SK-N-SH treated with all-trans-retinoic acid at 6 μM for 48 hours (cell line): ENCODE measurements around the gene MIOX.

Experiments used
- ATAC-seq: fragments of 200-7000 bp; cut with Tn5 transposase; 3 replicates; pipeline ENCODE4 v1.9.1; 2020; ENCODE audit warnings: mild to moderate bottlenecking, moderate library complexity
- ARNTL ChIP-seq: fragments of 450-650 bp; formaldehyde crosslinking; IDR thresholded peaks from 2 replicates; pipeline ENCODE4 v1.5.0; 2020; ENCODE audit warnings: low read depth, mild to moderate bottlenecking, moderate library complexity, borderline replicate concordance
- BACH2 ChIP-seq: fragments of 250-450 bp; sonication (Bioruptor Pico); IDR thresholded peaks from 2 replicates; pipeline ENCODE4 v1.9.0; 2021; ENCODE audit warnings: mild to moderate bottlenecking, borderline replicate concordance
- CSDC2 ChIP-seq: fragments of 250-450 bp; sonication (Bioruptor Pico); IDR thresholded peaks from 2 replicates; pipeline ENCODE4 v1.5.0; 2020; ENCODE audit warnings: mild to moderate bottlenecking, moderate library complexity
- ESRRG ChIP-seq: fragments of 250-450 bp; sonication (Bioruptor Pico); IDR thresholded peaks from 2 replicates; pipeline ENCODE4 v1.6.1; 2021; ENCODE audit warnings: mild to moderate bottlenecking
- GLIS3 ChIP-seq: fragments of 250-450 bp; sonication (Bioruptor Pico); IDR thresholded peaks from 2 replicates; pipeline ENCODE4 v1.5.0; 2020; ENCODE audit warnings: mild to moderate bottlenecking, moderate library complexity
- ISL1 ChIP-seq: fragments of 250-450 bp; sonication (Bioruptor Pico); IDR thresholded peaks from 2 replicates; pipeline ENCODE4 v2.1.2; 2022; ENCODE audit warnings: mild to moderate bottlenecking, moderate library complexity
- PPARA ChIP-seq: fragments of 250-450 bp; sonication (Bioruptor Pico); IDR thresholded peaks from 2 replicates; pipeline ENCODE4 v1.5.0; 2020; ENCODE audit warnings: mild to moderate bottlenecking, borderline replicate concordance
- RARB ChIP-seq: fragments of 250-450 bp; sonication (Bioruptor Pico); IDR thresholded peaks from 2 replicates; pipeline ENCODE4 v1.8.0; 2021; ENCODE audit warnings: mild to moderate bottlenecking, moderate library complexity
- SNAI2 ChIP-seq: fragments of 250-450 bp; sonication (Bioruptor Pico); IDR thresholded peaks from 2 replicates; pipeline ENCODE4 v1.5.0; 2020; ENCODE audit warnings: mild to moderate bottlenecking, moderate library complexity
- TCF4 ChIP-seq: fragments of 250-450 bp; sonication (Bioruptor Pico); IDR thresholded peaks from 2 replicates; pipeline ENCODE4 v1.8.0; 2021; ENCODE audit warnings: mild to moderate bottlenecking, moderate library complexity, borderline replicate concordance
- TOX ChIP-seq: fragments of 250-450 bp; sonication (Bioruptor Pico); IDR thresholded peaks from 2 replicates; pipeline ENCODE4 v1.8.0; 2021; ENCODE audit warnings: mild to moderate bottlenecking, moderate library complexity, borderline replicate concordance
- ZC3H10 ChIP-seq: fragments of 250-450 bp; sonication (Bioruptor Pico); IDR thresholded peaks from 2 replicates; pipeline ENCODE4 v1.5.1; 2021; ENCODE audit warnings: mild to moderate bottlenecking, moderate library complexity
- ZFP3 ChIP-seq: fragments of 250-450 bp; sonication (Bioruptor Pico); IDR thresholded peaks from 2 replicates; pipeline ENCODE4 v1.5.0; 2020; ENCODE audit warnings: mild to moderate bottlenecking, moderate library complexity
- ZFP30 ChIP-seq: fragments of 450-650 bp; formaldehyde crosslinking; IDR thresholded peaks from 2 replicates; pipeline ENCODE4 v1.5.0; 2022; ENCODE audit warnings: mild to moderate bottlenecking, moderate library complexity
- ZNF565 ChIP-seq: fragments of 450-650 bp; formaldehyde crosslinking; conservative IDR thresholded peaks from 2 replicates; pipeline ENCODE4 v1.5.0; 2020; ENCODE audit warnings: low read depth, mild to moderate bottlenecking, moderate library complexity
- ZNF70 ChIP-seq: fragments of 450-650 bp; formaldehyde crosslinking; IDR thresholded peaks from 2 replicates; pipeline ENCODE4 v1.5.0; 2020; ENCODE audit warnings: mild to moderate bottlenecking, moderate library complexity
- TF ChIP-seq, protein P1 (sequence below): fragments of 250-450 bp; sonication (Bioruptor Pico); IDR thresholded peaks from 2 replicates; pipeline ENCODE4 v1.8.0; 2020; ENCODE audit warnings: mild to moderate bottlenecking, moderate library complexity, borderline replicate concordance
- TF ChIP-seq, protein P2 (sequence below): fragments of 250-450 bp; sonication (Bioruptor Pico); IDR thresholded peaks from 2 replicates; pipeline ENCODE4 v1.5.1; 2021; ENCODE audit warnings: mild to moderate bottlenecking, moderate library complexity
- TF ChIP-seq, protein P3 (sequence below): fragments of 250-450 bp; sonication (Bioruptor Pico); IDR thresholded peaks from 2 replicates; pipeline ENCODE4 v1.8.0; 2021; ENCODE audit warnings: low read depth, mild to moderate bottlenecking, moderate library complexity, borderline replicate concordance
- TF ChIP-seq, protein P4 (sequence below): fragments of 250-450 bp; sonication (Bioruptor Pico); IDR thresholded peaks from 2 replicates; pipeline ENCODE4 v1.5.0; 2020; ENCODE audit warnings: mild to moderate bottlenecking, moderate library complexity
- TF ChIP-seq, protein P5 (sequence below): fragments of 250-450 bp; sonication (Bioruptor Pico); IDR thresholded peaks from 2 replicates; pipeline ENCODE4 v1.5.1; 2020; ENCODE audit warnings: low read depth, mild to moderate bottlenecking, moderate library complexity

Gene MIOX

DNA sequence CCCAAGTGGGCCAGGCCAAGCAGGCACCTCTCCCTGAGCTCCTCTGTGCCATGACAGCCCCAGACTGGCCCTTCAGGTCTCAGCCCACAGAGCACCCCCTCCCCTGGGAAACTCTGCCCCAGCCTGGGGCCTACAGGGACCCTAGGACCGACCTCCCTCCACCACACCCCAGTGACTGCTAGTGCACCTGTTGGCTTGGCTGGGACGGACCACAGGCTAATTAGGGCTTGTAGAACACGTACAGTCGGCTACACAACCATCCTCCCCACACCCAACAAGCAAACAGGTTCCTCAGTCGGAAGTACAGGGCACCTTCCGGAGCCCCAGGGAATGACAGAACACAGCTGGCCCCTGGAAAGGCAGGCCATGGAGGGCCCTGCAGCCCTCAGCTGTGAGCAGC is 16.2 kb upstream of the MIOX start:
- ATAC-seq = no peak
- TF ChIP-seq ZC3H10 (CRISPR knock-in tag) (no peak), ISL1 (no peak), BACH2 (CRISPR knock-in tag) (no peak), ESRRG (CRISPR knock-in tag) (no peak), CSDC2 (CRISPR knock-in tag) (no peak), TOX (CRISPR knock-in tag) (no peak), ZFP3 (CRISPR knock-in tag) (no peak), TCF4 (CRISPR knock-in tag) (no peak), ZNF70 (no peak)
- TF ChIP-seq, protein P1, sequence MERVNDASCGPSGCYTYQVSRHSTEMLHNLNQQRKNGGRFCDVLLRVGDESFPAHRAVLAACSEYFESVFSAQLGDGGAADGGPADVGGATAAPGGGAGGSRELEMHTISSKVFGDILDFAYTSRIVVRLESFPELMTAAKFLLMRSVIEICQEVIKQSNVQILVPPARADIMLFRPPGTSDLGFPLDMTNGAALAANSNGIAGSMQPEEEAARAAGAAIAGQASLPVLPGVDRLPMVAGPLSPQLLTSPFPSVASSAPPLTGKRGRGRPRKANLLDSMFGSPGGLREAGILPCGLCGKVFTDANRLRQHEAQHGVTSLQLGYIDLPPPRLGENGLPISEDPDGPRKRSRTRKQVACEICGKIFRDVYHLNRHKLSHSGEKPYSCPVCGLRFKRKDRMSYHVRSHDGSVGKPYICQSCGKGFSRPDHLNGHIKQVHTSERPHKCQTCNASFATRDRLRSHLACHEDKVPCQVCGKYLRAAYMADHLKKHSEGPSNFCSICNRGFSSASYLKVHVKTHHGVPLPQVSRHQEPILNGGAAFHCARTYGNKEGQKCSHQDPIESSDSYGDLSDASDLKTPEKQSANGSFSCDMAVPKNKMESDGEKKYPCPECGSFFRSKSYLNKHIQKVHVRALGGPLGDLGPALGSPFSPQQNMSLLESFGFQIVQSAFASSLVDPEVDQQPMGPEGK (CRISPR knock-in tag) = no peak
- TF ChIP-seq, protein P2, sequence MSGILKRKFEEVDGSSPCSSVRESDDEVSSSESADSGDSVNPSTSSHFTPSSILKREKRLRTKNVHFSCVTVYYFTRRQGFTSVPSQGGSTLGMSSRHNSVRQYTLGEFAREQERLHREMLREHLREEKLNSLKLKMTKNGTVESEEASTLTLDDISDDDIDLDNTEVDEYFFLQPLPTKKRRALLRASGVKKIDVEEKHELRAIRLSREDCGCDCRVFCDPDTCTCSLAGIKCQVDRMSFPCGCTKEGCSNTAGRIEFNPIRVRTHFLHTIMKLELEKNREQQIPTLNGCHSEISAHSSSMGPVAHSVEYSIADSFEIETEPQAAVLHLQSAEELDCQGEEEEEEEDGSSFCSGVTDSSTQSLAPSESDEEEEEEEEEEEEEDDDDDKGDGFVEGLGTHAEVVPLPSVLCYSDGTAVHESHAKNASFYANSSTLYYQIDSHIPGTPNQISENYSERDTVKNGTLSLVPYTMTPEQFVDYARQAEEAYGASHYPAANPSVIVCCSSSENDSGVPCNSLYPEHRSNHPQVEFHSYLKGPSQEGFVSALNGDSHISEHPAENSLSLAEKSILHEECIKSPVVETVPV = no peak

DNA sequence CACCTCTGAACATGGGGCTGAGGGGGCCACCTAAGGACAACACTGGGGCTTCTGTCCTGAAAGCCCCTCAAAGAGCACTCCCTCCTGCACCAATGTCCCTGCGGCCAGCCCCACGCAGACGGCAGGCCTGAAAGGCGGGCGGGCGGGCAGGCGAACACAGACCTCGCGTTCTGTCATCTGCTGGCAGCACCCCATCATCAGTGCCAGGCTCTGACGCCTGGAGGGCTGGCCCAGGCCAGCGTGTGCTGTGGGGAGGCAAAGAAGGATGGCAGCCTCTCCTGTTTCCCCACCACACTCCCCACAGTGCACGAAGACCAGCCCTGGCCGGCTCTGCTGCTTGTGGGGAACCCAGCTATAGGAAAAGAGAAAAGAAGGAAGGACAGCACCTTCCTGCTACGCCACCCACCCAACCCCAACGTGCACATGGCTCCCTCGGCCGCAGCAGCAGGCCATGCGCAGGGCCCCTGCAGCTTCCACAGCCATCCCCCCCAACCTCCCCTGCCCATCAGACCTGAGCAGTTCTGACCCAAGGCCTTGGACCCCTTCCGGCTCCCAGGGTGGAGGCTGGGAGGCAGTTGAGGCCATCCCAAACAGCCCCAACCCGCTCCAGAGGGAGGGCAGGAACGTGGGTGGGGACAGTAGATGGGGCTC is 15.3 kb upstream of the MIOX start:
- no peak for ATAC-seq
- TF ChIP-seq TCF4 (CRISPR knock-in tag) (no peak), GLIS3 (no peak), ZC3H10 (CRISPR knock-in tag) (no peak), ZFP30 (no peak), SNAI2 (no peak), ARNTL (CRISPR knock-in tag) (no peak), ZNF565 (CRISPR knock-in tag) (no peak), CSDC2 (CRISPR knock-in tag) (no peak), TOX (CRISPR knock-in tag) (no peak), RARB (CRISPR knock-in tag) (no peak)
- TF ChIP-seq, protein P3, sequence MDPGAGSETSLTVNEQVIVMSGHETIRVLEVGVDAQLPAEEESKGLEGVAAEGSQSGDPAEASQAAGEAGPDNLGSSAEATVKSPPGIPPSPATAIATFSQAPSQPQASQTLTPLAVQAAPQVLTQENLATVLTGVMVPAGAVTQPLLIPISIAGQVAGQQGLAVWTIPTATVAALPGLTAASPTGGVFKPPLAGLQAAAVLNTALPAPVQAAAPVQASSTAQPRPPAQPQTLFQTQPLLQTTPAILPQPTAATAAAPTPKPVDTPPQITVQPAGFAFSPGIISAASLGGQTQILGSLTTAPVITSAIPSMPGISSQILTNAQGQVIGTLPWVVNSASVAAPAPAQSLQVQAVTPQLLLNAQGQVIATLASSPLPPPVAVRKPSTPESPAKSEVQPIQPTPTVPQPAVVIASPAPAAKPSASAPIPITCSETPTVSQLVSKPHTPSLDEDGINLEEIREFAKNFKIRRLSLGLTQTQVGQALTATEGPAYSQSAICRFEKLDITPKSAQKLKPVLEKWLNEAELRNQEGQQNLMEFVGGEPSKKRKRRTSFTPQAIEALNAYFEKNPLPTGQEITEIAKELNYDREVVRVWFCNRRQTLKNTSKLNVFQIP (CRISPR knock-in tag) = no peak
- TF ChIP-seq, protein P4, sequence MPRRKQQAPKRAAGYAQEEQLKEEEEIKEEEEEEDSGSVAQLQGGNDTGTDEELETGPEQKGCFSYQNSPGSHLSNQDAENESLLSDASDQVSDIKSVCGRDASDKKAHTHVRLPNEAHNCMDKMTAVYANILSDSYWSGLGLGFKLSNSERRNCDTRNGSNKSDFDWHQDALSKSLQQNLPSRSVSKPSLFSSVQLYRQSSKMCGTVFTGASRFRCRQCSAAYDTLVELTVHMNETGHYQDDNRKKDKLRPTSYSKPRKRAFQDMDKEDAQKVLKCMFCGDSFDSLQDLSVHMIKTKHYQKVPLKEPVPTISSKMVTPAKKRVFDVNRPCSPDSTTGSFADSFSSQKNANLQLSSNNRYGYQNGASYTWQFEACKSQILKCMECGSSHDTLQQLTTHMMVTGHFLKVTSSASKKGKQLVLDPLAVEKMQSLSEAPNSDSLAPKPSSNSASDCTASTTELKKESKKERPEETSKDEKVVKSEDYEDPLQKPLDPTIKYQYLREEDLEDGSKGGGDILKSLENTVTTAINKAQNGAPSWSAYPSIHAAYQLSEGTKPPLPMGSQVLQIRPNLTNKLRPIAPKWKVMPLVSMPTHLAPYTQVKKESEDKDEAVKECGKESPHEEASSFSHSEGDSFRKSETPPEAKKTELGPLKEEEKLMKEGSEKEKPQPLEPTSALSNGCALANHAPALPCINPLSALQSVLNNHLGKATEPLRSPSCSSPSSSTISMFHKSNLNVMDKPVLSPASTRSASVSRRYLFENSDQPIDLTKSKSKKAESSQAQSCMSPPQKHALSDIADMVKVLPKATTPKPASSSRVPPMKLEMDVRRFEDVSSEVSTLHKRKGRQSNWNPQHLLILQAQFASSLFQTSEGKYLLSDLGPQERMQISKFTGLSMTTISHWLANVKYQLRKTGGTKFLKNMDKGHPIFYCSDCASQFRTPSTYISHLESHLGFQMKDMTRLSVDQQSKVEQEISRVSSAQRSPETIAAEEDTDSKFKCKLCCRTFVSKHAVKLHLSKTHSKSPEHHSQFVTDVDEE (CRISPR knock-in tag) = no peak
- TF ChIP-seq, protein P5, sequence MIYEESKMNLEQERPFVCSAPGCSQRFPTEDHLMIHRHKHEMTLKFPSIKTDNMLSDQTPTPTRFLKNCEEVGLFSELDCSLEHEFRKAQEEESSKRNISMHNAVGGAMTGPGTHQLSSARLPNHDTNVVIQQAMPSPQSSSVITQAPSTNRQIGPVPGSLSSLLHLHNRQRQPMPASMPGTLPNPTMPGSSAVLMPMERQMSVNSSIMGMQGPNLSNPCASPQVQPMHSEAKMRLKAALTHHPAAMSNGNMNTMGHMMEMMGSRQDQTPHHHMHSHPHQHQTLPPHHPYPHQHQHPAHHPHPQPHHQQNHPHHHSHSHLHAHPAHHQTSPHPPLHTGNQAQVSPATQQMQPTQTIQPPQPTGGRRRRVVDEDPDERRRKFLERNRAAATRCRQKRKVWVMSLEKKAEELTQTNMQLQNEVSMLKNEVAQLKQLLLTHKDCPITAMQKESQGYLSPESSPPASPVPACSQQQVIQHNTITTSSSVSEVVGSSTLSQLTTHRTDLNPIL (CRISPR knock-in tag) = no peak

DNA sequence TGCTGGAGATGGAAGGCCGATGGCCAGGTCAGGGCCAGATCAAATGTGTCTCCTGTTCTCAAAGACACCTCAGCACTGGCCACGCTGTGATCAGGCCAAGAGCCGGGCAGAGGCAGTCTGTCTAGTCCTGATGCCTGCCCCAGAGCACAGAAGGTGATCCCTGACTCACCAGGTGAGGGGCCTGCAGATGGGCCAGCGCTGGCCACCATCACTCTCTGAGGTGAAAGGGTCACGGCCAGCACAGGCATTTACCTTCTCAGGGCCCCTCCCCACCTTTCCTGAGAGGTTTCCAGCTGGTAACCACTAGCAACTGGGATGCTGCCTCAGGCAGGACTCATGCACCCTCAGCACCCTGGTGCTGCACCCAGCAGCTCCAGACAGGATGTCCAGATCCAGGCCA is 14.7 kb upstream of the MIOX start:
- no peak for ATAC-seq
- TF ChIP-seq GLIS3 (no peak), ISL1 (no peak), ZFP3 (CRISPR knock-in tag) (no peak), CSDC2 (CRISPR knock-in tag) (no peak), ARNTL (CRISPR knock-in tag) (no peak), ZC3H10 (CRISPR knock-in tag) (no peak), TOX (CRISPR knock-in tag) (no peak), PPARA (CRISPR knock-in tag) (no peak), ZNF565 (CRISPR knock-in tag) (no peak)
- TF ChIP-seq, protein P2 = no peak
- TF ChIP-seq, protein P4 (CRISPR knock-in tag) = no peak
- TF ChIP-seq, protein P3 (CRISPR knock-in tag) = no peak
